Brain microvascular endothelial cell (primary cell): ENCODE data around the gene PLCG2.

Source experiments
- DNase-seq: peaks from one replicate; pipeline ENCODE4 v3.0.0-alpha.2; 2020
- H3K27ac ChIP-seq: fragments of 250-450 bp; sonication (Bioruptor Pico); 2 replicates; pipeline ENCODE4 v1.5.1; 2020; ENCODE audit warnings: mild to moderate bottlenecking, moderate library complexity
- H3K27me3 ChIP-seq: fragments of 250-450 bp; sonication (Bioruptor Pico); replicated peaks from 2 replicates; pipeline ENCODE4 v1.5.1; 2020; ENCODE audit warnings: mild to moderate bottlenecking
- H3K36me3 ChIP-seq: fragments of 250-450 bp; sonication (Bioruptor Pico); replicated peaks from 2 replicates; pipeline ENCODE4 v1.5.1; 2020; ENCODE audit warnings: mild to moderate bottlenecking
- H3K4me3 ChIP-seq: 2 replicates; pipeline ENCODE4 v1.5.1; 2011; ENCODE audit warnings: low read depth, mild to moderate bottlenecking, control low read depth, low read length, moderate library complexity
- in situ Hi-C: cut with HindIII; loops from 2 replicates; pipeline ENCODE4 v1.10.0; 2017; ENCODE audit warnings: low sequenced_read_pairs, low pct_ligation_motif_present
- TF ChIP-seq, protein P1 (sequence below): IDR thresholded peaks from 2 replicates; pipeline ENCODE4 v1.5.1; 2011; ENCODE audit warnings: low read depth, mild to moderate bottlenecking, moderate library complexity, low read length, control low read depth, inconsistent platforms; ENCODE audit errors: missing control alignments

The PLCG2 gene

GRCh38 chr16:81833751-81834150, 54.7 kb downstream of the PLCG2 start:
- Histone ChIP-seq H3K27ac (no peak overlapping the region), H3K27me3 (no peaks in the 10 kb centered on the region), H3K36me3 (no peaks in the 10 kb centered on the region), H3K4me3 (no peak overlapping the region)
- DNase-seq: no peak
- in situ Hi-C loops: no loop called here
- TF ChIP-seq, protein P1, sequence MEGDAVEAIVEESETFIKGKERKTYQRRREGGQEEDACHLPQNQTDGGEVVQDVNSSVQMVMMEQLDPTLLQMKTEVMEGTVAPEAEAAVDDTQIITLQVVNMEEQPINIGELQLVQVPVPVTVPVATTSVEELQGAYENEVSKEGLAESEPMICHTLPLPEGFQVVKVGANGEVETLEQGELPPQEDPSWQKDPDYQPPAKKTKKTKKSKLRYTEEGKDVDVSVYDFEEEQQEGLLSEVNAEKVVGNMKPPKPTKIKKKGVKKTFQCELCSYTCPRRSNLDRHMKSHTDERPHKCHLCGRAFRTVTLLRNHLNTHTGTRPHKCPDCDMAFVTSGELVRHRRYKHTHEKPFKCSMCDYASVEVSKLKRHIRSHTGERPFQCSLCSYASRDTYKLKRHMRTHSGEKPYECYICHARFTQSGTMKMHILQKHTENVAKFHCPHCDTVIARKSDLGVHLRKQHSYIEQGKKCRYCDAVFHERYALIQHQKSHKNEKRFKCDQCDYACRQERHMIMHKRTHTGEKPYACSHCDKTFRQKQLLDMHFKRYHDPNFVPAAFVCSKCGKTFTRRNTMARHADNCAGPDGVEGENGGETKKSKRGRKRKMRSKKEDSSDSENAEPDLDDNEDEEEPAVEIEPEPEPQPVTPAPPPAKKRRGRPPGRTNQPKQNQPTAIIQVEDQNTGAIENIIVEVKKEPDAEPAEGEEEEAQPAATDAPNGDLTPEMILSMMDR: no peak

DNA sequence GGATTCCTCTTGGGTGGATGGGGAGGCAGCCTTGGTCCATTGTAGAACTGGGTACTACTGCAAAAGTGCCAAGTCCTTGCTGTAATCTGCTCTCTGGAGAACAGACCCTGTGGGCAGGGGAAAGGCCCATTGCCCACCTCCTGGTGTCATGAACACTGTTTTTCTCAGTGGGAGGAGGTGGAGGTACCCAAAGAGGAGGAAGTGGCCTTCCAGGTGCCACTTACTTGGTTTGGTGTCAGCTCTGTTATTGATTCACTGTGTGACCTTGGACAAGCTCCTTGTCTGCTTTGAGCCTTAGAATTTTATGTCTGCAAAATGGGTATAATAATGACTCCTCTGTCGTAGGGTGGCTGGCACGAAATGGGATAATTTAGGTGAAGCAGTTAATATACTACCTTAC, 55.8 kb downstream of the PLCG2 start:
- TF ChIP-seq, protein P1: no peak
- in situ Hi-C loops: no loop called here
- Histone ChIP-seq H3K4me3 (no peak overlapping the region), H3K36me3 (no peaks in the 10 kb centered on the region), H3K27me3 (no peaks in the 10 kb centered on the region), H3K27ac (no peak overlapping the region)
- DNase-seq: no peak

GRCh38 chr16:81836279-81837054, 57.4 kb downstream of the PLCG2 start:
- Histone ChIP-seq H3K27me3 (no peaks in the 10 kb centered on the region), H3K36me3 (no peaks in the 10 kb centered on the region), H3K27ac (no peak overlapping the region), H3K4me3 (no peak overlapping the region)
- in situ Hi-C loops: no loop called here
- TF ChIP-seq, protein P1: no peak
- DNase-seq: no peak

DNA sequence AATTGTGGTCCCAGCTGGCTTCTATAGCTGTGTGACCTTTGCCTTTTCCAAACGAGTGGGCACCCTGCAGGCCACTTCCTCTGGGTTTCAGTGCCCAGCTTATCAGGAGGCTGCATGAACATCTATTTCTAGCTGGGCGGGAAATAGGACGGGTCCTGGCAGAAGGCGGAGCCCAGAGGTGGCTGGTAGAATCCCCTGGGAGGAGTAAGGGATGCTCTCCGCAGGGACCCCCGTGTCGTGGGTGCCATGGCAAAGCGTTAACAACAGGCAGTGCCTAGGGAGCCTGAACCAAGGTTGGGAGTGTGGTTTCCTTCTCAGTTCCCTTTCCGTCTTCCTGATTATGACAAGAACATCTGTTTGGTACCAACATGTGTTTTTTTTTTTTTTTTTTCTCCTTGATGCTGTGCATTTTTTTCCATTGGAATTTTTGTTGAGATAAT, 58.2 kb downstream of the PLCG2 start:
- in situ Hi-C loops: no loop called here

GRCh38 chr16:81838794-81839193, 59.7 kb downstream of the PLCG2 start:
- H3K36me3 ChIP-seq: no peaks in the 10 kb centered on the region
- H3K27ac ChIP-seq: no peak overlapping the region
- TF ChIP-seq, protein P1: no peak
- no peak overlapping the region for H3K4me3 ChIP-seq
- peak; percentile 22 for DNase-seq
- no peaks in the 10 kb centered on the region for H3K27me3 ChIP-seq
- in situ Hi-C loops: no loop called here

More for the DNA sequence above, 58.2 kb downstream of the PLCG2 start:
- Histone ChIP-seq H3K4me3 (no peak overlapping the region), H3K27ac (no peak overlapping the region), H3K36me3 (no peaks in the 10 kb centered on the region), H3K27me3 (no peaks in the 10 kb centered on the region)
- DNase-seq: no peak
- TF ChIP-seq, protein P1: no peak

GRCh38 chr16:81841722-81842121, 62.6 kb downstream of the PLCG2 start:
- TF ChIP-seq, protein P1: no peak
- H3K27ac ChIP-seq: no peak overlapping the region
- no peaks in the 10 kb centered on the region for H3K36me3 ChIP-seq
- no peak overlapping the region for H3K4me3 ChIP-seq
- no peak for DNase-seq
- in situ Hi-C loops: no loop called here
- H3K27me3 ChIP-seq: no peaks in the 10 kb centered on the region
